Kidney (tissue), 14 donors: ENCODE data around the gene UBXN10. TPM values are rescaled to one million over a fixed set of nuclear protein-coding genes. Genes with fewer than 3 reads are reported as not detected.

Experiments
- DNase-seq, 5 donors: peaks; one replicate each; pipeline ENCODE4 v3.0.0-alpha.2; 2013 to 2020
- FAIRE-seq: peaks from 2 replicates; lab custom pipeline; 2012; peaks lifted over from hg19 to GRCh38; lab: Jason Lieb, UNC
- H3K27ac ChIP-seq, 2 donors: one replicate each; pipeline ENCODE4 v1.7.0; 2013; ENCODE audit warnings: low read depth in 2 of 2, low read length in 2 of 2, inconsistent platforms in 1 of 2
- H3K27me3 ChIP-seq: one replicate; pipeline ENCODE4 v1.7.1; 2013; ENCODE audit warnings: low read length, inconsistent platforms; ENCODE audit not compliant: control insufficient read depth, insufficient read depth
- H3K36me3 ChIP-seq, 3 donors: one replicate each; pipeline versions ENCODE4 v1.7.0 to v1.7.1; 2013; ENCODE audit warnings: low read length in 3 of 3, control low read depth in 1 of 3, inconsistent platforms in 1 of 3; ENCODE audit not compliant: insufficient read depth in 3 of 3, control insufficient read depth in 2 of 3
- H3K4me1 ChIP-seq, 3 donors: one replicate each; pipeline versions ENCODE4 v1.7.0 to v1.7.1; 2013; ENCODE audit warnings: low read length in 3 of 3, inconsistent platforms in 1 of 3, low read depth in 1 of 3; ENCODE audit not compliant: control insufficient read depth in 2 of 3, insufficient read depth in 2 of 3
- H3K4me3 ChIP-seq, 3 donors: one replicate each; pipeline versions ENCODE4 v1.7.0 to v1.8.1; 2013; ENCODE audit warnings: low read length in 3 of 3, control low read depth in 1 of 3, inconsistent platforms in 1 of 3
- H3K9ac ChIP-seq, 3 donors: one replicate each; pipeline versions ENCODE4 v1.7.0 to v1.7.1; 2013; ENCODE audit warnings: low read length in 3 of 3, control low read depth in 1 of 3, inconsistent platforms in 1 of 3
- H3K9me3 ChIP-seq, 3 donors: one replicate each; pipeline versions ENCODE4 v1.7.0 to v1.7.1; 2013; ENCODE audit warnings: low read length in 3 of 3, control low read depth in 1 of 3, inconsistent platforms in 1 of 3; ENCODE audit not compliant: control insufficient read depth in 2 of 3, insufficient read depth in 1 of 3
- CTCF ChIP-seq: IDR thresholded peaks from 3 replicates; pipeline ENCODE4 v1.5.1; 2012; ENCODE audit warnings: mild to moderate bottlenecking, moderate library complexity, borderline replicate concordance; ENCODE audit not compliant: insufficient read depth; ENCODE audit errors: extremely low read depth
- intact Hi-C: fragments of 100-400 bp; cut with DNase I; formaldehyde crosslinking; loops from one replicate; pipeline ENCODE4 v1.11.1; 2022
- polyA plus RNA-seq: library from polyadenylated mRNA; stranded (reverse); fragments of 350-450 nt; fragmentation: Illumina TruSeq; extraction: RNeasy Lipid Tissue Mini Kit (QIAGEN cat#74804); gene quantifications from one replicate; pipeline ENCODE4 v1.2.3, GENCODE V29; 2014; ENCODE audit warnings: low read depth, low replicate concordance; ENCODE audit not compliant: insufficient read depth
- total RNA-seq: library from RNA; stranded (reverse); fragmentation: NEBNext Ultra II Directional; extraction: Animal tissue kit (Norgen Biotek cat#: 25700); gene quantifications from one replicate; pipeline ENCODE4 v1.2.1, GENCODE V29; 2021
- donor health status: control.
- donor health status: control.
- donor health status: control.
- donor health status: control.
- donor health status: control.
- donor health status: DM: yes; HTN: yes; CAD: no.
- donor health status: Normal renal cell carcinoma (clear cell type).

The UBXN10 gene
- total and polyA plus RNA-seq, 2 donors from 2014 or later, result 2.3 to 12.6 TPM

- intact Hi-C loops, result no loop called here
- DNase-seq, result peak in 1 of 5 donors; percentile 14
Observed at GRCh38 chr1:20139776-20140612, 45.9 kb upstream of the UBXN10 start.

GRCh38 chr1:20141001-20141400 lies 44.9 kb upstream of the UBXN10 start:
- no peak overlapping the region for H3K9ac ChIP-seq
- H3K27me3 ChIP-seq, result no peaks in the 10 kb centered on the region
- H3K27ac ChIP-seq, result no peak overlapping the region
- DNase-seq, result peak in 1 of 5 donors; percentile 22
- no peak for TF ChIP-seq CTCF
- H3K9me3 ChIP-seq, result no peaks in the 10 kb centered on the region
- H3K36me3 ChIP-seq, result no peaks in the 10 kb centered on the region
- no peak for FAIRE-seq
- H3K4me3 ChIP-seq, result no peak overlapping the region
- no peaks in the 10 kb centered on the region for H3K4me1 ChIP-seq
- intact Hi-C loops, result no loop called here

More at GRCh38 chr1:20139776-20140612, 45.9 kb upstream of the UBXN10 start:
- H3K27me3 ChIP-seq, result no peaks in the 10 kb centered on the region
- H3K27ac ChIP-seq, result no peak overlapping the region
- no peak overlapping the region for H3K9ac ChIP-seq
- H3K9me3 ChIP-seq, result no peaks in the 10 kb centered on the region
- no peak overlapping the region for H3K4me3 ChIP-seq
- TF ChIP-seq CTCF, result no peak
- no peak for FAIRE-seq
- no peaks in the 10 kb centered on the region for H3K4me1 ChIP-seq
- H3K36me3 ChIP-seq, result no peaks in the 10 kb centered on the region

- FAIRE-seq, result no peak
Observed at GRCh38 chr1:20141466-20141865, 44.4 kb upstream of the UBXN10 start.

More at GRCh38 chr1:20141466-20141865, 44.4 kb upstream of the UBXN10 start:
- H3K9me3 ChIP-seq, result no peaks in the 10 kb centered on the region
- intact Hi-C loops, result no loop called here
- H3K36me3 ChIP-seq, result no peaks in the 10 kb centered on the region
- H3K27me3 ChIP-seq, result no peaks in the 10 kb centered on the region
- DNase-seq, result peak in 1 of 5 donors; percentile 69
- TF ChIP-seq CTCF, result no peak
- H3K9ac ChIP-seq, result no peak overlapping the region
- no peaks in the 10 kb centered on the region for H3K4me1 ChIP-seq
- no peak overlapping the region for H3K27ac ChIP-seq
- no peak overlapping the region for H3K4me3 ChIP-seq
